ENCODE results near the gene HOXC4.
"Not testable (repeated sequence)": the region's sequence is repeated elsewhere in the genome, so short reads cannot be mapped to it uniquely, and the experiment has no call there.

HOXC4 gene

DNA sequence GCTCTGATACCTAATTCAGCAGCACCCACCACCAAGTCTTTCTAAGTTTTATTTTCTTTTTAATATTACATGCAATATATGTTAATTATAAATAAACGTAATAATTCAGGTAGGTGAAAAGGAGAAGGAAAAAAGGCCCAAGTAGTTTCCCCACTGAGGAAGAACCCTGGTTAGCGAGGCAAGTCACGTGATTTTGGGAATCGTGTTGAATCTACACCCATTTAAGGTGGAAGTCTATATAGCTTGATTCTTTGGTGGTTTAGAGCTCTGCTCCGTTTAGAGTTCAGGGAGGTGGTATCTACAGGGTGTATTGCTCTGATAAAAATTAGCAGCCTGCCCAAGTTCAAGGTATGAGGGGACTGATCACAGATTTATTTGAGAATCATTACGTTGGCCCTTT, 47.0 kb downstream of the HOXC4 start:
- DNase-seq, result not testable (repeated sequence)

GRCh38 chr12:54102223-54102622, 48.6 kb downstream of the HOXC4 start:
- not testable (repeated sequence) for DNase-seq

- not testable (repeated sequence) for DNase-seq
These were observed 50.2 kb downstream of the HOXC4 start for GRCh38 chr12:54103827-54104226.
